Epidermal melanocyte (primary cell): Measurements from ENCODE around the gene MED15.

Experiments
- DNase-seq: peaks from one replicate; pipeline ENCODE4 v3.0.0; 2011; ENCODE audit warnings: low spot score; ENCODE audit not compliant: insufficient read length

Gene MED15

GRCh38 chr22:20622650-20623339 lies 115.4 kb downstream of the MED15 start:
- DNase-seq = no peak

- DNase-seq = no peak
These were observed 116.8 kb downstream of the MED15 start for GRCh38 chr22:20624161-20624616.

GRCh38 chr22:20625270-20625669 lies 117.9 kb downstream of the MED15 start:
- DNase-seq = no peak

- no peak for DNase-seq
These were observed 119.4 kb downstream of the MED15 start for GRCh38 chr22:20626811-20627210.

- DNase-seq = no peak
These were observed 120.0 kb downstream of the MED15 start for GRCh38 chr22:20627432-20627831.

GRCh38 chr22:20628081-20628939 lies 120.9 kb downstream of the MED15 start:
- no peak for DNase-seq

GRCh38 chr22:20629401-20629800 lies 122.0 kb downstream of the MED15 start:
- no peak for DNase-seq

- DNase-seq = no peak
These were observed 123.6 kb downstream of the MED15 start for GRCh38 chr22:20630873-20631617.

GRCh38 chr22:20632082-20632481 lies 124.7 kb downstream of the MED15 start:
- no peak for DNase-seq

- DNase-seq = no peak
These were observed 125.1 kb downstream of the MED15 start for GRCh38 chr22:20632518-20632917.

- DNase-seq = no peak
These were observed 127.3 kb downstream of the MED15 start for GRCh38 chr22:20634560-20635226.

- no peak for DNase-seq
These were observed 127.8 kb downstream of the MED15 start for GRCh38 chr22:20635227-20635591.

GRCh38 chr22:20636075-20636812 lies 128.8 kb downstream of the MED15 start:
- DNase-seq = no peak

- DNase-seq = no peak
These were observed 129.5 kb downstream of the MED15 start for GRCh38 chr22:20636945-20637344.
